ENCODE data around the gene TBC1D2. TPM values are rescaled to one million over a fixed set of nuclear protein-coding genes. Genes with fewer than 3 reads are reported as not detected.
"Not testable (repeated sequence)": the region's sequence is repeated elsewhere in the genome, so short reads cannot be mapped to it uniquely, and the experiment has no call there.

The TBC1D2 gene, protein sequence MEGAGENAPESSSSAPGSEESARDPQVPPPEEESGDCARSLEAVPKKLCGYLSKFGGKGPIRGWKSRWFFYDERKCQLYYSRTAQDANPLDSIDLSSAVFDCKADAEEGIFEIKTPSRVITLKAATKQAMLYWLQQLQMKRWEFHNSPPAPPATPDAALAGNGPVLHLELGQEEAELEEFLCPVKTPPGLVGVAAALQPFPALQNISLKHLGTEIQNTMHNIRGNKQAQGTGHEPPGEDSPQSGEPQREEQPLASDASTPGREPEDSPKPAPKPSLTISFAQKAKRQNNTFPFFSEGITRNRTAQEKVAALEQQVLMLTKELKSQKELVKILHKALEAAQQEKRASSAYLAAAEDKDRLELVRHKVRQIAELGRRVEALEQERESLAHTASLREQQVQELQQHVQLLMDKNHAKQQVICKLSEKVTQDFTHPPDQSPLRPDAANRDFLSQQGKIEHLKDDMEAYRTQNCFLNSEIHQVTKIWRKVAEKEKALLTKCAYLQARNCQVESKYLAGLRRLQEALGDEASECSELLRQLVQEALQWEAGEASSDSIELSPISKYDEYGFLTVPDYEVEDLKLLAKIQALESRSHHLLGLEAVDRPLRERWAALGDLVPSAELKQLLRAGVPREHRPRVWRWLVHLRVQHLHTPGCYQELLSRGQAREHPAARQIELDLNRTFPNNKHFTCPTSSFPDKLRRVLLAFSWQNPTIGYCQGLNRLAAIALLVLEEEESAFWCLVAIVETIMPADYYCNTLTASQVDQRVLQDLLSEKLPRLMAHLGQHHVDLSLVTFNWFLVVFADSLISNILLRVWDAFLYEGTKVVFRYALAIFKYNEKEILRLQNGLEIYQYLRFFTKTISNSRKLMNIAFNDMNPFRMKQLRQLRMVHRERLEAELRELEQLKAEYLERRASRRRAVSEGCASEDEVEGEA
- total RNA-seq: 16.7 TPM

DNA sequence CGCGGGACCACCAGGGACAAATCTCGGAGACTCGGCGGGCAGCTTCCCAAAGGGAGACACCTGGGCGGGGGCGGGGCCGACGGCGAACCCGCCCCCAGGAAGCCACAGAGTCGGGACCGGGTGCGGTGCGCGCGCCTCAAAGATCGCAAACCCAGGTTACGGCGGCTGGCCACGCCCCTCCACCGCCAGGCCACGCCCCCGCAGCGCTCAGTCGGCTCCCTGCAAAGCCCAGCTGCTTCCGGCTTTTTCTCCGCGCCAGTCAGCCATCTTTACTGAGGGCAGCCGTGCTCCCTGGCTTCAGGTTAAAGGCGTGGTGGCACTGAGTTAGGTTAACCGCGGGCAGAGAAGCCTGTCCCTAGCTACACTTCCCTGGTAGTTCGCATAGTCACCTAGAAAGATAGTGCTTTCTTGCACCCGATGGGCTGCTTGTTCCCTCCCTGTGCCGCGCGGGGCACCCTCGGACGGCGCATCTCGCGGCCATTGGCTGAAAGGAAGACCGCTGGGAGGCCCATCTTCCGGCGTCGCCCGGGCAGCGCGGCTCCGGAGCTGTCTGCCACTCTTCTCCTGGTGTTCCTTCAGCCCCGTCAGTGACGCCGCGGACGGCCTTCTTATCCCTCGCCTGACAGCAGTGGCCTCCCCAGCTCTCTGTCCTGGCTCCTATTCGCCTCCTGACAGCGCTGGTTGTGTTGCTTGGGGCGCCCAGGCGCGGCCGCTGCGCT lies at the start of gene TBC1D2:
TSS of gene TBC1D2 (minus strand) at position 72 of the 719 bp plus-strand sequence. CDS start 108 bp downstream, outside the sequence.
- DNase-seq (ENCODE audit: low spot score): peak; percentile 97

DNA sequence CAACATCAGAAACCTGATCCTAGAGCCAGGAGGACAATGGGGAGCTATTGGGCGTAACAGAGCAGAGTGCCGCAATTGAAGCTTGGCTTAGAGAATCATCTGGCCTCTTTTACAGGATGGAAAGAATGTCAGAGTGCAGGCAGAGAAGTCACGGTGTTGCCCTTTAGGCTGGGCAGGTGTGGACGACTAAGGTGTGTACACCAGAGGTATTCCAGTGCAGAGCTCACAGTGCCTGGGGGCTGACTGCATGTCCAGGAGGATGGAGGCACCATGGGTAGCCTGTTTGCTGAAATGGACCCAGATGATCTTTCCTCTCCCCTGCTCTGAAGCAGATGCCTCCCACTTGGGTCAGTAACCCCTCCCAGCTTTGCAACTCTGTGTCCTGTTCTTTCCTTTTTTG lies 48.9 kb upstream of the TBC1D2 start:
- no peak for DNase-seq (ENCODE audit: low spot score)

DNA sequence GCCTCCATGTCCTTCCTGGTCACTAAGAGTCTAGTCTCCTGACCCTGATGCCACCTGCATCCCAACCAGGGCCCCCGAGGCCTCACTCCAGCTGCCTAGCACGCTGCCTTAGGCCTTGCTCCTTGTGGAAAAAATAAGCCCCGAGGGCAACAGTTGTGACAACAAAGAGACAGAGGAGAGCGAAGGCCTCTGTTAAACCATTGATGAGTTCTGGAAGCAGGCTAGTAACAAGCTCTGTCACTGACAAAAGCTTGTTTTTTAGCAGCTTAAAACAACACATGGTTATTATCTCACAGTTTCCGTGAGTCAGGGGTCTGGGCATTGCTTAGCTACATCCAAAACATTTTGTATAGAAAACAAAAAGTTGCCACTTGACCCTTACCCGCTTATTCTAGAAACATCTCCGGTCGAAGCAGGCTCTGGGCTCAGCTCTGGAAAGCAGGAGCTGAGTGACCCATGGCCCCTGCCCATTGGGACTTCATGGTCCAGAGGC lies 48.2 kb upstream of the TBC1D2 start:
- DNase-seq (ENCODE audit: low spot score): no peak

DNA sequence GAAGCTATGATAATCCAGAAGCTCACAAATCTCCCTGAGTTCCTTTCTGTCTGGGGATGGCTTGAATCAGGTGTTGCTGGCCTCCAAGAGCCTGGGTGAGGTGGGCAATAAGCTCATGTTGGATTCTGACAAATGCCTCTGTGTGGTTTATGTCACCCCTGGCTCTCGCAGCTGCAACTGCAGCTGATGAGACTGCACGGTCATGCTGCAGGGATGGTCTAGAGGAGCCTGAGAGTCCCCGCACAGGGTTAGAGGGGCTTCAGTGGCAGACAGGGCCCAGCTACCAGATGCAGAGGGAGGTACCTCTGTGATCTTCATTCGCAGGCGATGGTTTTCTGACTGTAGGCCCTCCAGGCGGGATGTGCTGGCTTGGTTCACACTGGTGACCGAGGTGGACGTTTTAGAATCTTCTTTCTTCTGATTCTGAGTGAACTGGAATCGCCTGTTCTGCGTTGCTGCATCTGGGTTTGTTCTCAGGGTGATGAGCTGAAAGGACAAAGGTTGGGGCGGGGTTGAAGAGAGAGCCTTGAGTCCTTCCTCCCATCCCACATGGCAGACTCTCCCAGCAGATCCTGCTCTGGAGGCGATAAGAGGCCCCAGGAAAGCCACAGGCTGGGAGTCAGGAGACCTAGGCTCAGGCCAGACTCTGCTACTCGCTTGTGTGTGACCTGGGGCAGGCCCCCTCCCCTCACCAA lies 47.6 kb upstream of the TBC1D2 start:
- DNase-seq (ENCODE audit: low spot score): no peak

DNA sequence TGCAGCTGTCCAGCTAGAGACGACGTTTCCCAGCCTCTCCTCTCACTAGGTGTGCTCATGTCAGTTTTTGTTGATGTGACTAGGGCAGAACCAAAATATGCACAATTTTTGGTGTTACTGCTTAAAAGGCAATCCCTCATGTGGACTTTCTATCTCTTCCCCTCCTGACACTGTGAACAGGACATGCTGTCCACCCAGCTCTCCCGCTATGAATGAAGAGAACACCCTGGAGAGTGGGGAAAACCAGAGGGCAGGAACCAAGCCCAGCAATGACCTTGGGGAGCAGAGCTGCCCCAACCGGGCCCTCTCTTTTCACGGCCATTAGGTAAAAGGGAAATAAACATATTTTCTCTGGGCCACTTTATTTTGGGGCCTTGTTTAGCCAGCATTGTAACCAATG lies 46.7 kb upstream of the TBC1D2 start:
- no peak for DNase-seq (ENCODE audit: low spot score)

DNA sequence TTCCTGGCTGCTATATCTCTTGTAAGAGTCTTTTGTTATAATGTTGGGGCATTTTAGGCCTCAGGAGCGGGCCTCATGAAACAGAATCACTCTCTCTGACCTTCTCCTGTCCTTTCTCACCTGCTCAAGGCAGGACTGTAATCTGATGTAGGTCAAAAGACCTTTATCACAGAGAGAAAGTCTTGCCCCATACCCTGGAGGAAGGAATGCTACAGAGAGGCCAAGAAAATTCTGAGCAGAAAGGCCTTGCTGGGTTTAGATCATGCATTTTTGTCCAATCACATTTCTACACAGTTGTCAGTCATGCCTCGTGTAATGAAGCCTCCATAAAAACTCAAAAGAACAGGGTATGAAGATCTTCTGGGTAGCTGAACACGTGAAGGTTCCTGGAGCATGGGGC lies 45.2 kb upstream of the TBC1D2 start:
- no peak for DNase-seq (ENCODE audit: low spot score)

DNA sequence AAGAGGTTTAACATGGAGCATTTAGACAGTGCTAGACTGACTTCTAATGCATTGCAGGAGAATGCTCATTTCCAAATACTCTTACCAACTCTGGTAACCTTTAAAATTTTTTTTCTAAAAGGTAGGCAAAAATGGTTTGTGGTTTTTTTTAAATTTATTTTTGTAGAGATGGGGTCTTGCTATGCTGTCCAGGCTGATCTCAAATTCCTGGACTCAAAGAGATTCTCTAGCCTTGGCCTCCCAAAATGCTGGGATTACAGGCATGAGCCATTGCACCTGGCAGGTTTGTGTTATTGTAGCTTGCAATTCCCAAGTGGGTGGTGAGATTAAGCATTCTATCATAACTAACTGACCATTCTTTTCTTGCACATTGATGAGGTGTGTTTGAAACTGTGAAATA lies 43.0 kb upstream of the TBC1D2 start:
- no peak for DNase-seq (ENCODE audit: low spot score)

DNA sequence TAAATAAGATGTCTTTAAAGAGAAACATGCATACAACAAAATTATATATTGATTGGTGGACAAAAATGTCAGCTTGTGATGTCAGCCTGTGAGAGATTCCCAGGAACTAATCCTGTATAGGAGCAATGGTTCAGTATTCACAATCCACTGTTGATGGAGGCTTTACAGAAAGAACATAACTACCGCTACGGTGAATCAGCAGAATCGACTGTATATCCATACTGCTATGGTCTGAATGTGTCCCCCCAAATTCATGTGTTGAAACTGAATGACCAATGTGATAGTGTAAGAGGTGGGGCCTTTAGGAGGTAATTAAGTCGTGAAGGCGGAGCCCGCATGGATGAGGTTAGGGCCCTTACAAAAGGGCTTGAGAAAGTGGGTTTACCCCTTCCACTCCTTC lies 40.4 kb upstream of the TBC1D2 start:
- DNase-seq (ENCODE audit: low spot score): no peak

DNA sequence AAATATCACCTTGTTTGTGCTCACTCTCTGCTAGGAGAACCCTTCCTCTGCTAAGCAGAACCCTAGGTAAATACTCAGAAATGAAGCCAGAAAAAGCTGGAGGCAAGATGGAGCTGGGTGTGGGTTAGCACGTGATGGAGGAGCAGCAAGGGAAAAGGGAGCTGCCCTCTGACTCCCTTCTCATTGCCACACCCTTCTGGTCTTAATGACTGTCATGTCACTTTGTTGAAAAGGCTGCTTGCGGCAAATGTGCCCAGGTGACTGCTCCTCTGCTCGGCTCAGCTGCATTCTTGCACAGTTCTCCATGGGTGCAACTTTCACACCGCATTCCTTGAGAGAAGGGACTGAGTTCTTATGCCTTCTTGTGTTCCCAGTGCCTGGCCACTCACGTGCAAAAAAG lies 36.4 kb upstream of the TBC1D2 start:
- no peak for DNase-seq (ENCODE audit: low spot score)

DNA sequence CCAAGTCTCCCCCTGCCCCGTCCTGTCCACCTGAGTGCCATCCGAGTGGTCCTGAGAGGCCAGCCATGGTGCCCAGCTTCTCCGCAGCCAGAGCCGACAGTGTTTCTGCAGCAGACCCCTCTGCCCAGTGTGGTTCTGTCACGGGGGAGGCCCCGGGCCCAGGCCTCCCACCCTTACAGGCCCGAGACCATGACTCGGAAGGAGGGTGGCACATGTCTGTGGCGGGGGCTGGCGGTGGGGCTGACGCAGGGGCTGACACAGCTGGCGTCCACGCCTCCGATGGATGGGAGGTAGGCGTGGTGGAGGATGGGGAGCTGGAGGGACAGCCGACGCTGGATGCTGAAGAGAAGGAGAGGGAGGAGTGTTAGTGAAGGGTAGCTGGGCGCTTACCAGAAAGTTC lies 35.0 kb upstream of the TBC1D2 start:
- DNase-seq (ENCODE audit: low spot score): no peak

DNA sequence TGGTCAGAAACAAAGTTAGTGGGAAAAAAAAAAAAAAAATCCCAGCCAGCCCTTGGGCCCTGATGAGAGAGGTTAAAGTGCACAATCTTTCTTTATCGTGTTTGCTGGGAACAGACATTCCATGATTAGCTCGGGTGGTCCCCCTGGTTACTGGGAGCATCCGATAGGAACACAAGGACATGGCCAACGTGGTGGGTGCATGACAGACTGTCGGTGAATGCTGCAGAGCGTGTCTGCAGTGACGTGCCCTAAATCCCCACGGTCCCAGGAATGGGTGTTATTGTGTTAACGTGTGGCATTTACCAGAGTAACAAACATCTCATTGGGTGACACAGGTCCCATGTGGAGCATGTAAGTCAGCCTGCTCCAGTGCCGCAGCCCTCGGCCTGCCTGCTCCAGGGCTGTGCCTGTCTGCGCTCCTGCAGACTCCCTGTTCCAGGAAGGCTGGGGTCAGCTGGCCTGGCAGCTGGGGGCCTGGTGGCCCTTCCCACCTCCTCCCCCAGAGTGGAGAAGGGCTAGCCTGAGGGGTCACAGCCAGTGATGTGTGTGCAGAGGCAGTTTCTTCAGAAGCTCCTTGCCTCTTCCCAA lies 34.3 kb upstream of the TBC1D2 start:
- no peak for DNase-seq (ENCODE audit: low spot score)

DNA sequence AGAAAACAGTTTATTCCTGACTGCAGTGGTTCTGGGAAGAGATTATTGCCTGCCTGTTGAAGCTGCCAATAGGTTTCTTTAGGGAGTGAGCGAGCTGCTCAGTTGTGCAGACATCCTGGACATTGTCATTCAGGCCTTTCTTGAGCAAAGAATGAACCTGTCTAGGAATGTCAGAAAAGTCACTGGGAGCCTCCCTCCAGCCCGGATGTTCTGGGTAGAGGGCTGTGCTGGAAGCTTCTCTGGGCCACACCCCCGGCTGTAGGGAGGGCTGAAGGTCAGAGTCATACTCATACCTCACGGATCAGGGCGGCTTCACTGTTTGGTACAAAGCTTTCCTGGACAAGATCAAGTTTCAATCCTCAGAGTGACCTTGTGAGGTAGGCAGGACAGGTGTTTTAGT lies 33.4 kb upstream of the TBC1D2 start:
- no peak for DNase-seq (ENCODE audit: low spot score)

DNA sequence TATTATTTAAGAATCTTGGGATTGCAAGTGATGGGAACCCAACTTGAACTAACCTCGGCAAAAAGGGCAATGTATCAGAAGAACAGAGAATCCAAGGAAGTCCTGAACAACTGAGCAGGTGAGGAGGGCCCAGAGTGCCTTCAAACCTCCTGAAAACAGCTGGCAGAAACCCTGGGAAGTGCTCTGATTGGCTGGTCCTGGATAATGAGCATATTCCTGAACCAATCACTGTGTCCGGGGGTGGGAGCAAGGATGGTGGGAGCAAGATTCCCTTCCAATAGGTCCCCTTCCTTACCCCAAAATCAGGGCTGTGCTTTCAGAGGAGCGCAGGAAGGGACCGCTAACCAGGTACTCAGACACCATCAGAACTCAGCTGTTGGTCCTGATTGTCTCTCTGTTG lies 31.9 kb upstream of the TBC1D2 start:
- DNase-seq (ENCODE audit: low spot score): no peak

DNA sequence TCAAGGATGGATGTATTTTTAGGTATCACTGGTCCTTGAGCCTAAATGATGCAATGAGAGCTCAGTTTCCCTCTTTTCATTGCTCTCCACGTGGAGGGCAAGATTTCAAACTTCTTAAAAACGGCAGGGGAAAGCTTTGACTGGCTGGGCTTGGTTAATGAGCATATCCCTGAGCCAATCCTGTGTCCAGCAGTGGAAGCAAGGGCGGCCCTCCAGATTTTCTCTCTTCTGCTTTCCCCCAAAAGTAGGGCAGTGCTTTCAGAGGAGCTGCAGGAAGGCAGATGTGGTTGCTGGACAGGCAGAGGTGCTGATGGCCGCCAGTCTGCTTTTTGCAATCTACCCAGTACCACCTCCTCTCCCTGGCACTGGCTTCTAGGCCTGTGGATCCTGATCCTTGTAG lies 30.0 kb upstream of the TBC1D2 start:
- DNase-seq (ENCODE audit: low spot score): no peak

DNA sequence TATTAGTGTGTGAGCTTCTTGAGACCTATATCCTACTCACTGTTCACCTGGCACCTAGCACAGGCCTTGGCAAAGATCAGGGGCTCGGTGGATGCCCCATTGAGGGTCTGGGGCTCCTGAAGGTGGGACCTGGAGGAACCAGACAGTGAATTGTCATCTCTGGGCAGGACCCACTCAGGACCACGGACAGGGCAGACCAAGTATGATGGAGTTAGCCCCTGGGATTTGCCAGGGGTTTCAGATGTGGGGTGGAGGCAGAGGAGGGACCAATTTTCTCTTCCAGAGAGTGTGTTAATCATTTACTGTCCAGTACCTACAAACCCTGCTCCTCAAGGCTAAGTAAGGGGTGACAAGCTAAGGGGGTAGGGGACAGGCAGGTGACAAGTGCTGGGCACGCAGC lies 29.3 kb upstream of the TBC1D2 start:
- no peak for DNase-seq (ENCODE audit: low spot score)

DNA sequence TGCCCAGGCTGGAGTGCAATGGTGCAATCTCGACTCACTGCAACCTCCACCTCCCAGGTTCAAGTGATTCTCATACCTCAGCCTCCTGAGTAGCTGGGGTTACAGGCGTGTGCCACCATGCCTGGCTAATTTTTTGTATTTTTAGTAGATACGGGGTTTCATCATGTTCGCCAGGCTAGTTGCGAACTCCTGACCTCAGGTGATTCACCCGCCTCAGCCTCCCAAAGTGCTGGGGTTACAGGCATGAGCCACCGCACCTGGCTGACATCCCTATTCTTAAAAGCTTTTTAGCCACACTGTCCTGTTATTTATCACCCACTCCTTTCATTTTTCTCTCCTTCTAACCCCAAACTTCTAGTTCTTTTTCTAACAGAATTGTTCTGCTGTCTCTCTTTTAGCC lies 27.7 kb upstream of the TBC1D2 start:
- not testable (repeated sequence) for DNase-seq (ENCODE audit: low spot score)

DNA sequence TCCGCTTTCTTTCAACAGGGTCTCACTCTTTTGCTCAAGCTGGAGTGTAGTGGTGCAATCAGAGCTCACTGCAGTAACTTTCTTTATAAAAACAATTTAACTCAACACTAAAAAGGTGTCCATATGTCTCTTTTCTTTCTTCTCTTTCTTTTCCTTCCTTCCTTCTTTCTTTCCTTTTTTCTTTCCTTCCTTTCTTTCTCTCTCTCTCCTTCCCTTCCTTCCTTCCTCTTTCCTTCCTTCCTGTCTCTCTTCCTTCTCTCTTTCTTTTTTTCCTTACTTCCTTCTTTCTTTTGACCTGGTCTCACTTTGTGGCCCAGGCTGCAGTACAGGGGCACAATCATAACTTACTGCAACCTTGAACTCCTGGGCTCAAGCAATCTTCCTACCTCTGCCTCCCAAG lies 25.8 kb upstream of the TBC1D2 start:
- no peak for DNase-seq (ENCODE audit: low spot score)

DNA sequence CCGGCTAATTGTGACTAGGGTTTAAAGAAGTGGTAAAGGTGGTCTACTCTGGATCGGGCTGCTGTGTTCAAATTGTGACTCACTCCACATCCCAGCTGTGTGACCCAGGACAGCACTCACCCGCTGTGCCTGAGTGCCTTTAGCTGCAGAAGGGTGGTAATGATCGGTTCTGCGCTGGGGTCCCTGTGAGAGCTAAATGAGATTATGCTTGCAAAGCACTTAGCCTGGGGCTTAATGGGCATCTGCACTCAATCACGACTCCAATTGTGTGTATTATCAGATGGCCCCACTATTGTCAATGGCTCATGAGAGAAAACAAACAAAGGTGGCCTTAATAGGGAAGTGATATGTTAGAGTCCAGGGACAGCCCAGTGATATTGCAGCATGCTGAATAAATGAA lies 25.1 kb upstream of the TBC1D2 start:
- no peak for DNase-seq (ENCODE audit: low spot score)

DNA sequence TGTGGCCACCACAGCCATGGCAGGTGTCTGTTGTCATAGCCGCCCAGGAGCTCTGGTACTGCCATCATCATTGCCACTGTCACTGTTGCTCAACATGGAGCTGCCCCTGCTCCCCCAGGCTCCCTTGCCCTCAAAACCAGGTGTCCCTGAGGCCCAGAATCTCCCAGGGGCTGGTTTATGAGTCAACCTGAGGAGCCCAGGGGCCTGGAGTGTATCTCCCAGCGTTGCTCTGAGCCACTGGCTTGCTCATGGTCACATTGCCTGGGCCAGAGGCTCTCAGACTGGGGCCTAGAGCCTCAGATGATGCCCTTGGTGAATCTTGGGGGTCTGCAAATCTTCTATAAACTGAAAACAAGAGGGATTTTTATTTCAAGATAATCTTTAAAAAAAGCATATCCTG lies 24.7 kb upstream of the TBC1D2 start:
- no peak for DNase-seq (ENCODE audit: low spot score)

DNA sequence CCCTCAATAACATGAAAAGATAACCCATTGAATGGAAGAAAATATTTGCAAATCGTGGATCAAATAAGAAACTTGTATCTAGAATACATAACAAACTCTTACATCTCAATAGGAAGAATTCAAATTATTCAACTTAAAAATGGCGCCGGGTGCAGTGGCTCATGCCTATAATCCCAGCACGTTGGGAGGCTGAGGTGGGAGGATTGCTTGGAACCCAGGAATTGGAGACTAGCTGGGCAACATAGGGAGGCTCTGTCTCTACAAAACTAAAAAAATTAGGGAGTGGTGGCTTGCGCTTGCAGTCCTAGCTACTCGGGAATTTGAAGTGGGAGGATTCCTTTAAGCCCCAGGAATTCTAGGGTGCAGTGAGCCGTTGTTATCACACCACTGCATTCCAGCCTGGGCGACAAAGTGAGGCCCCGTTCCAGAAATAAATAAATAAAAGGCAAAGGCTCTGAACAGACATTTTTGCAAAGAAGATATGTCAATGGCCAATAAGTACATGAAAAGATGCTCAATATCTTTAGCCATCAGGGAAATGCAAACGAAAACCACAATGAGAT lies 21.5 kb upstream of the TBC1D2 start:
- DNase-seq (ENCODE audit: low spot score): no peak

DNA sequence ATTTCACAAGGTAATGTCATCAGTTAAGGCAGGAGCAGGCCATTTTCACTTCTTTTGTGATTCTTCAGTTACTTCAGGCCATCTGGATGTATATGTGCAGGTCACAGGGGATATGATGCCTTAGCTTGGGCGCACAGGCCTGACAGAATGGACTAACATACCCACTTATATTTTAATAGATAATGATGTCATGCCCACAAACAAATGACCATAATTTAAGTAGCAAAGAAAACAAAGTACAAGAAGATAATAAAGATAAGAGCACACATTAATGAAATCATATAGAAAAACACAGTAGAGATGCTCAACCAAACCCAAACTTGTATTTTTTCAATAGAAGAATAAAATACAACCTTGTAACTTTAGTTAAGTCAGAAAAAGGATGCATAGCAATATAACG lies 19.7 kb upstream of the TBC1D2 start:
- DNase-seq (ENCODE audit: low spot score): no peak

Data from mucosa of gallbladder (tissue), 1 donor.